Right lobe of liver (tissue), 6 donors: ENCODE measurements around the gene MFSD11. TPM values are rescaled to one million over a fixed set of nuclear protein-coding genes. Genes with fewer than 3 reads are reported as not detected.
"Not testable (repeated sequence)": the region's sequence is repeated elsewhere in the genome, so short reads cannot be mapped to it uniquely, and the experiment has no call there.

Source experiments
- ATAC-seq, 4 donors: fragments of 200-7000 bp; cut with Tn5 transposase; one replicate each; pipeline ENCODE4 v1.9.1; 2020; ENCODE audit warnings: mild to moderate bottlenecking in 4 of 4, moderate library complexity in 4 of 4
- DNase-seq, 3 donors: peaks; one replicate each; pipeline ENCODE4 v3.0.0-alpha.2; 2020
- H3K27ac ChIP-seq, 3 donors: fragments of 200-600 bp; one replicate each; pipeline ENCODE4 v1.8.0; 2022
- H3K27me3 ChIP-seq, 2 donors: fragments of 200-600 bp; one replicate each; pipeline ENCODE4 v1.8.0; 2022
- H3K36me3 ChIP-seq, 4 donors: fragments of 200-600 bp; sonication (generic) in 1 of 4; one replicate each; pipeline versions ENCODE4 v1.5.1 to v1.8.0; 2017 to 2022; ENCODE audit warnings: control low read depth in 1 of 4
- H3K4me1 ChIP-seq, 4 donors: fragments of 200-600 bp; sonication (generic) in 1 of 4; one replicate each; pipeline versions ENCODE4 v1.5.1 to v1.8.0; 2017 to 2022; ENCODE audit warnings: control low read depth in 1 of 4
- H3K4me3 ChIP-seq, 3 donors: fragments of 200-600 bp; one replicate each; pipeline ENCODE4 v1.8.0; 2022
- H3K9me3 ChIP-seq, 4 donors: fragments of 200-600 bp; sonication (generic) in 1 of 4; one replicate each; pipeline versions ENCODE4 v1.5.1 to v1.8.0; 2017 to 2022; ENCODE audit warnings: control low read depth in 1 of 4
- CTCF ChIP-seq, 4 donors: fragments of 200-600 bp in 3 of 4; fragments of 450-650 bp in 1 of 4; IDR thresholded peaks; one replicate each; pipeline versions ENCODE4 v1.5.1 to v1.8.0; 2016 to 2022; ENCODE audit warnings: antibody characterized with exemption in 4 of 4, mild to moderate bottlenecking in 2 of 4
- POLR2A ChIP-seq: fragments of 450-650 bp; IDR thresholded peaks from one replicate; pipeline ENCODE4 v1.6.1; 2017; ENCODE audit warnings: antibody characterized with exemption, mild to moderate bottlenecking
- WGBS: methylation state at CpG from one replicate; pipeline ENCODE4 v1.1.6; 2018; ENCODE audit warnings: low coverage, low lambda C conversion rate; ENCODE audit not compliant: insufficient coverage; ENCODE audit errors: missing lambda C conversion rate; 5-methylcytosine and 5-hydroxymethylcytosine counted together
- intact Hi-C, 2 donors: fragments of 100-400 bp; cut with DNase I; formaldehyde crosslinking; loops; one replicate each; pipeline versions ENCODE4 v1.11.2 to v1.14.1; 2022
- total RNA-seq, 6 experiments: library from RNA; depleted of rRNA in 2 of 6; stranded (reverse); fragments of >200 nt in 2 of 6; fragmentation: NEBNext Ultra II Directional in 3 of 6; extraction: Animal tissue kit (Norgen Biotek cat#: 25700) in 3 of 6; gene quantifications; one replicate each; pipeline versions ENCODE4 v1.1.0 to v1.2.4, GENCODE V29; 2016 to 2023
- donor health status: DM: no; HTN: yes; CAD: no.
- donor health status: DM: no; HTN: no; CAD: no.
- donor health status: DM: no; HTN: no; CAD: no.
- donor health status: DM: no; HTN: yes; CAD: no.
- donor health status: DM: no; HTN: yes; CAD: no.

Gene MFSD11
- total RNA-seq, 6 experiments from 2014 or later = 8.5 to 16.3 (median 15.3) TPM

- DNase-seq (no peak), ATAC-seq (no peak)
- intact Hi-C loops = no loop called here
- Histone ChIP-seq H3K27me3 (no peaks in the 10 kb centered on the region), H3K9me3 (no peaks in the 10 kb centered on the region), H3K4me1 (no peaks in the 10 kb centered on the region), H3K4me3 (no peak overlapping the region), H3K27ac (no peak overlapping the region), H3K36me3 (peaks cover 0 to 48% (median 7%) of the 10 kb centered on the region in 4 donors)
- TF ChIP-seq CTCF (IDR thresholded peaks at IDR 0.05) = no peak
- no peak for TF ChIP-seq POLR2A
- 96% methylated on average over 10 of the region's 10 CpGs for WGBS
These were observed 37.2 kb downstream of the MFSD11 start for GRCh38 chr17:76775021-76775600.

GRCh38 chr17:76781056-76781982 is 43.4 kb downstream of the MFSD11 start:
- Histone ChIP-seq H3K36me3 (peaks cover 0 to 29% (median 4%) of the 10 kb centered on the region in 4 donors), H3K27me3 (no peaks in the 10 kb centered on the region), H3K9me3 (no peaks in the 10 kb centered on the region), H3K4me3 (no peak overlapping the region), H3K27ac (no peak overlapping the region), H3K4me1 (no peaks in the 10 kb centered on the region)
- intact Hi-C loops = no loop called here
- WGBS = 84% methylated on average over 7 of the region's 12 CpGs
- TF ChIP-seq CTCF (IDR thresholded peaks at IDR 0.05) = no peak
- no peak for DNase-seq
- no peak for ATAC-seq

GRCh38 chr17:76783146-76783545 is 45.2 kb downstream of the MFSD11 start:
- Histone ChIP-seq H3K36me3 (peaks cover 0 to 14% (median 2%) of the 10 kb centered on the region in 4 donors), H3K27me3 (no peaks in the 10 kb centered on the region), H3K4me1 (no peaks in the 10 kb centered on the region), H3K4me3 (no peak overlapping the region), H3K9me3 (no peaks in the 10 kb centered on the region), H3K27ac (no peak overlapping the region)
- ATAC-seq = no peak
- 74% methylated on average over 5 of the region's 5 CpGs for WGBS
- TF ChIP-seq POLR2A (no peak), CTCF (IDR thresholded peaks at IDR 0.05) (no peak)
- intact Hi-C loops = no loop called here
- no peak for DNase-seq

- H3K9me3 ChIP-seq = no peaks in the 10 kb centered on the region
- no peaks in the 10 kb centered on the region for H3K27me3 ChIP-seq
- WGBS = 76% methylated on average over 2 of the region's 3 CpGs
- TF ChIP-seq CTCF (IDR thresholded peaks at IDR 0.05) (no peak), POLR2A (no peak)
- no peak overlapping the region for H3K4me3 ChIP-seq
- no peak overlapping the region for H3K27ac ChIP-seq
- no peaks in the 10 kb centered on the region for H3K4me1 ChIP-seq
- DNase-seq (no peak), ATAC-seq (no peak)
- intact Hi-C loops = no loop called here
- peaks cover 0 to 8% (median 2%) of the 10 kb centered on the region in 4 donors for H3K36me3 ChIP-seq
These were observed 47.0 kb downstream of the MFSD11 start for GRCh38 chr17:76784926-76785325.

- DNase-seq, H3K9me3 ChIP-seq, H3K27me3 ChIP-seq, H3K27ac ChIP-seq, H3K4me3 ChIP-seq, H3K36me3 ChIP-seq, intact Hi-C loops, H3K4me1 ChIP-seq: not testable (repeated sequence)
- 83% methylated on average over 2 of the region's 2 CpGs for WGBS
- peak in 1 of 4 donors; percentile 40 for ATAC-seq
These were observed 49.9 kb downstream of the MFSD11 start for GRCh38 chr17:76787866-76788265.
